Bone marrow (tissue), 2 donors: ENCODE results near the gene DIPK2B.

Source experiments
- DNase-seq, 2 donors: peaks; one replicate each; lab custom pipeline; 2025; lab: John Stamatoyannopoulos, UW

Gene DIPK2B, protein sequence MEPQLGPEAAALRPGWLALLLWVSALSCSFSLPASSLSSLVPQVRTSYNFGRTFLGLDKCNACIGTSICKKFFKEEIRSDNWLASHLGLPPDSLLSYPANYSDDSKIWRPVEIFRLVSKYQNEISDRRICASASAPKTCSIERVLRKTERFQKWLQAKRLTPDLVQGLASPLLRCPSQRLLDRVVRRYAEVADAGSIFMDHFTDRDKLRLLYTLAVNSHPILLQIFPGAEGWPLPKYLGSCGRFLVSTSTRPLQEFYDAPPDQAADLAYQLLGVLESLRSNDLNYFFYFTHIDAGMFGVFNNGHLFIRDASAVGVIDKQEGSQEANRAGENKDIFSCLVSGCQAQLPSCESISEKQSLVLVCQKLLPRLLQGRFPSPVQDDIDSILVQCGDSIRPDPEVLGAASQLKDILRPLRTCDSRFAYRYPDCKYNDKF

DNA sequence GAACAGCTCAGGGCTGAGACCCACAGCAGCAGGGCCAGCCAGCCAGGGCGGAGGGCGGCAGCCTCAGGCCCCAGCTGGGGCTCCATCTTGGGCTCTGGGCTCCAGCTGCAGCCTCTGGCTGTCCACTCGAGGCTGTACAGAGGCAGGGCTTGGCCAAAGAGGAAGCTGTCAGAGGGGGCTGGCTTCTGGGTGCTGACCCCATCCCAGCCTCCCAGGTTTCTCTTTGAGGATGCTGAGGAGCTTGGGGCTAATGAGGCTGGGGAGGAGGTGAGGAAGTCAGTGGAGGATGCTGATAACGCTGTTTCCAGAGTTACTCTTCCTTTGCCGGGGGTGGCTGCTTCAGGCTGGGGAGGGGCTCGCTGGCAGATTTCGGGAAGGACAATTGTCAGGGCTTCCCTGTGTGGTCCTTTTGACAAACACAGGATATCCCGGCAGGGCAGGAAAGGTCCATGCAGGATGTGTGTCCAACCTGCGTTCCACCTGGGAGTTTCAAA, at the start of gene DIPK2B:
Gene DIPK2B, minus strand, starts transcription at position 136 of the 494 bp plus-strand sequence. Its CDS starts 50 bp downstream, at position 86.
- no peak for DNase-seq

DNA sequence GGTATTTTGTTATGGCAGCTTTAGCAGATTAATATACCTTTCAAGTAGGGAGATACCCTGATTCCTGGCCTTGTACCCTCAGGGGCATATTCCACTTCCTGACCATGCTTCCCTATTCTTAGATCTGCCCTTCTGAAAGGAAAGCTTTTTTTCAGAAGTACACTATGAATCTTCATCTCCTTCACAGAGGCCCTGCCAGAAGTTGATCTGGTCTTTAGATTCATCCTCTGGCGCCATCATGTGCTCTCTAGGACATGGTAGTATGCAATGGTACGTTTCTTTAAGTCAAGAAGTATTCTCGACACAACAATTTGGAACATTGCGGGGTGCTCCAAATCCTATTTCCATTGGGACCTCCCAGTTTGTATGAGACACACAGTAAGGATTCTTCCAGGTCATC, 39.6 kb upstream of the DIPK2B start:
- no peak for DNase-seq

DNA sequence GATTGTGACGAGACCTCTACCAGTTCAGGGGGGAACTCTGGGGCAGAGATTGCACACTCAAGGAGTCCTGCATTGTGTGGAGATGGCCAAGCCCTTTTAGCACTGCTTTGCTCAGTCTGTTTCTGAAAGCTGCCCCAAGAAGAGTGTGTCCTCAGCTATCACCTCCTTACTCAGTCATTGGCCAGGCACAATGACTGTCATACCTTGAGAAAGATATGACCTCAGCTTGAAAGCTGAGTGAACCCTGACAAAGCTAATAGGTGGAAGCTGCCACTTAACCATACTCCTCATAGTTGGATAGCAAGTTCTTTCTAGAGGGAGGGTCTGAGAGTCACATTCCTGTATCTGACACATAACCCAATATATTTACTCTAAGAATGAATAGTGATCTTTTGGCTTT, 37.8 kb upstream of the DIPK2B start:
- DNase-seq = no peak

DNA sequence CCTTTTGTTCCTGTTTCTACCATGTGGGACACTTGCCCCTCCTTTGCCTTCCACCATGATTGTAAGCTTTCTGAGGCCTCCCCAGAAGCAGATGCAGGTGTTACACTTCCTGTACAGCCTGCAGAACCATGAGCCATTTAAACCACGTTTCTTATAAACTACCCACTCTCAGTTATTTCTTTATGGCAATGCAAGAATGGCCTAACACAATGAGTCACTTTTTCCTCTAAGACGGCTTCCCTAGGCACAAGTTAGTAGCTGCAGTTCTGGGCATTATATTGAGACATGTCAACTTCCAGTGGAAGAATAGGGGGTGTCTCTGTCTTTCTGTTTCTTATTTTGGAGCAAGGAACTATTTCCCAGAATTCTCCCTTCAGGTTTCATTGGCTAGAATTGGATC, 32.9 kb upstream of the DIPK2B start:
- DNase-seq = no peak

DNA sequence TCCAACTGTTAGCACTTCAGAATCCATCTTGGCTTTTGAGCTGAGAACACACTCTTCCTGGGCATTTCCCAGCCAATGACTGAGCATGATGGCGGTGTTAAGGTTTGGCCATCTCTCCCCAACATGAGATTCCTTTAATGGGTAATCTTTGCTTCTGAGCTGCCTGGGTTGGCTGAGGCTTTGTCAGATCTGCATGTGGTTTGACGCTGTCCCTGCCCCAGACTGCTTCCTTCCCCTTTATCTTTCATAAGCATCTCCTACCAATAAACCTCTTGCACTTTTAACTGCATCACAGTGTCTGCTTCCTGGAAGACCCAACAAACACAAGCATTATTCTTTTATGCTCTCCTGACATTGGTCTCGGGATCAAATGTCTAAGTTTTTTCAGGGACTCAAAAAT, 31.5 kb upstream of the DIPK2B start:
- DNase-seq = peak in 1 of 2 donors; percentile 15

DNA sequence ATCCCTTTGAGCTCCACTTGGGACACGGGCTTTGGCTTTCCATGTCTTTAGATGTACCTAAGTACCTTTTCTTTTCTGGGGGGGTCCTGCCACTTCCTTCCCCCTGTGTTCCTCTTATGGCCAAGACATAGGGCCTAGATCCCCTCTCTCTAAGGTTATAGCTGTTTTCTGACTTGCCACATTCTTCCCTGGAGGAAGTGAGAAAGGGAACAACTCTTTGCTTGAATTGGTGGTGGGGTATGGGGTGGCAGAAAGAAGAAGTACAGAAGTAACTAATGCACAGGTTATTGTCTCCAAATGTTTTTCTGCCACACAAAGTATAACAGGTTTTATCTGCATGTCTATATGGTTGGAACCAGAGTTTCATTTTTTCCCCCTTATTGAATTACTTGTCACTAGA, 29.7 kb upstream of the DIPK2B start:
- DNase-seq = peak in 1 of 2 donors; percentile 27

DNA sequence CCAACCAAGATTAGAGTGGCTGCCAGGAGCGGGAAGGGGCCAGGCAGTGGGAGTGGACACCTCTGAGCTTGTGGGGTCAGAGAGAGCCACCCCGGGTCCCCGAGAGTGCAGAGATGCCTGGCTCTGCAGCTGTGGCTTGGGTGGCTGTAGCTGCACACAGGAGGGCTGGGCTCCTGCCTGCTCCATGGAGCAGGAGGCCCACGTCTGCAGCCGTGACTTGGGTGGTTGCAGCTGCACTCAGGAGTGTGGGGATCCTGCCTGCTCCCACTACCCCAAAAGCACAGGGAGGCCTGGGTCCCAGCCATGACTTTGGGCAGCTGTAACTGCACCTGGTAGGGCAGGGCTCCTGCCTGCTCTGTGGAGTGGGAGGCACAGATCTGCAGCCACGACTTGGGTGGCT, 28.7 kb upstream of the DIPK2B start:
- DNase-seq = no peak

DNA sequence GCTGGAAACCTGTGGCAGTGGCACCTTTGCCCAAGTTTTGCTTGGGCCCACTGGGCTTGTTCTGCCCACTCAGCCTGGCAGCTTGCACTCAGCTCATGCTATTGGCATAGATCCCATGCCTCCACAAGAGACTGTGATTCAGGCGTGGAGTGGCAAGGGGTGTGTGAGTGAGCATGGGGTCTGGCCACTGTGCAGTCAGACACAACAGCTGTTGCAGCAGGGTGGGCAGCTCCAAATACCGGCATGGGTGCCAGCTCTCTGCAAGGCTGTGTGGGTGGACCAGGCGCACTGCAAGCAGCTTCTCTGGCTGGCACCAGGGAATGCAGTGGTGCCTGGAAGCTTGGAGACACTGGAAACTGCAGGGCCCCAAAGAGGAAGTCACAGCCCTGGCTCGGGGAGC, 27.4 kb upstream of the DIPK2B start:
- no peak for DNase-seq

DNA sequence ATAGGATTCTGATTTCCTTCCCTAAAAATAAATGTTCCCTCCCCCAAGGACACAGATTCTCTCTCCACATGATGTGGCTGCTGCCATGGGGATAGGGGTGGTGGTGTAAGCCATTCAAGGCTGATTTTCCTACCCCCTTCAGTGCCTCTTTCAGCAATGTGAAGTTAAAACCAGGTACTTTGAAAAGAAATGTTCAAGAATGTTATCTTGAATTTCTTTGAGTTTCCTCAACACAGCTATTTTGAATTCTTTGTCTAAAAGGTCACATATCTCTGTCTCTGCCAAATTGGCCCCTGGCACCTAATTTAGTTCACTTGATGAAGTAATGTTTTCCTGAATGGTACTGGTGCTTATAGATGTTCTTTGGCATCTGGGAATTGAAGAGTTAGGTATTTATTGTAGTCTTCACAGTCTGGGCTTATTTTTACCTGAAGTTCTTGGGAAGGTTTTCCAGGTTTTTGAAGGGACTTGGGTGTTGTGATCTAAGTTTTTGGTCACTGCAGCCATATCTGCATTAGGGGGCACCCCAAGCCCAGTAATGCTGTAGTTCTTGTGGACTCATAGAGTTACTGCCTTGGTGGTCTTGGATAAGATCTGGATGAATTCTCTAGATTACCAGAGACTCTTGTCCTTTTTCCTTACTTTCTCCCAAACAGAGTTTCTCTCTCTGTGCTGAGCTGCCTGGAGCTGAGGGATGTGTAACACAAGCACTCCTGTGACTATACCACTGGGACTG, 7.6 kb upstream of the DIPK2B start:
- DNase-seq = no peak

DNA sequence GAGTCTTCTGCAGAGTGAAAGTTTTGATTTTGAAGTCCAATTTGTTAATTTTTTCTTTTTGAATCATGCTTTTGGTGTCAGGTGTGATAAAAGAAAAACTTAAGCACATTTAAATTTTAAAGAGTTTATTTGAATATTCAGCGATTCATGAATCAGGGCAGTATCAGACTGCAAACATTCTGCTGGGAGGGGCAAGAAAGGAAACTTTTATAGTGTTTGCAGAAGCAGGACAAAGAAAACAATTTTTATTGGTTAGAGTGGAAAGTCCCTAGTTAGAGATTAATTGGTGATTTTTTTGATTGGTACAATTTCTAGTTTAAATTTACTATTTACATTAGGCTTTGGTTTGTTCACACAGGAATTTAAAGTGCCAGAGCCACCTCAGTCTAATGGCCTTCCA, 1.5 kb upstream of the DIPK2B start:
- no peak for DNase-seq

DNA sequence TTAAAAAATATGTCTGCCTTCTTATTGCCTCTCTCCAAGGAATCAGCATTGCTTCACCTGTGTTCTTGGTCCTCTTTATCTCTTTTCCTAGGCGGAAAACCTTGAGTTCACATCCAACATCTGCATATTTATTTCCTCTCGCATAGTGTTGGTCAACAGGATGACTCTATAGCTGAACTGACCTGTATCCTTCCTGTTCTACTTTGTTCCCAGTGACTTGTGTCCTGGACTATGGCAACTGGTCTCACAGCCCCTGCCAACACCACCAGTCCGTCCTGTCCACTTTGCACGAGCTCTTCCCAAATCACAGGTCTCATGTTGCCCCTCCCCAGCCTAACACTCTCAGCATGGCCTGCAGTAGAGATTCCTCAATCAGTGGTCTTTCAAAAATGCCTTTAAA, 2.0 kb downstream of the DIPK2B start:
- no peak for DNase-seq

DNA sequence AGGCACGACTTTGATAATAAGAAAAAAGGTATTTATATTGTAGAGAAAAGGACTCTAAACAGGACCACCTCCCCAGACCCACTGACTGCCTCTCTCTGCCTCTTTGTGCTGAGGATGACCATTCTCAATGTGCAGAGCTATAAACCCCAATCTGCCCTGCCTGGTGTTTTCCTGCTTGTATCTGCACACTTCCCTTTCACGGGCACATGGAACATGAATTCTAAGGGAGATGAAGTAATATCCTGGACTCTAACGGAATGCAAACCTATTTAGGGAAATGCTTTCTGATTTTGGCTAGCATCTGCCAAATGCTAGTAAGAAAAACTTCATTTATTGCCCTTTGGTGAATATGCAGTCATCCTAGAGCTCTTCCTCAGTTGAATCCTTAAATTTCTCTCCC, 2.4 kb downstream of the DIPK2B start:
- DNase-seq = no peak

DNA sequence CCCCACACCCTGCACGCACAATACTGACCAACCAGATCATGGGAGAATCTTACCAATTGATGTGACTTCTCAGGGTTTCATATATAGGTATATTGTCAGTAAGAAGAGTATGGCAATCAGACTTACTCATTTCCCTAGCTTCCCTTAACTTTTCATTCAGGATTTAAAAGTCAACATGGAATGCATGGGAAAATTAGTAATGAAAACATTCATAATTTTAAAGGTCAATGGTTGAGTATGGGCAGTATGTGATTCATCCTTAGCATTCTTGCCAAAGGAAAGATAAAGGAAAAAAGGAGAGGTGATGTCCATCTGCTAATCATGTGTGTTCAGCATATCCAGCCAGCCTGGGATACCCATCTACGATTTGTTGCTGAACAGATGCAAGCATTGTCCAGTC, 4.0 kb downstream of the DIPK2B start:
- DNase-seq = no peak

DNA sequence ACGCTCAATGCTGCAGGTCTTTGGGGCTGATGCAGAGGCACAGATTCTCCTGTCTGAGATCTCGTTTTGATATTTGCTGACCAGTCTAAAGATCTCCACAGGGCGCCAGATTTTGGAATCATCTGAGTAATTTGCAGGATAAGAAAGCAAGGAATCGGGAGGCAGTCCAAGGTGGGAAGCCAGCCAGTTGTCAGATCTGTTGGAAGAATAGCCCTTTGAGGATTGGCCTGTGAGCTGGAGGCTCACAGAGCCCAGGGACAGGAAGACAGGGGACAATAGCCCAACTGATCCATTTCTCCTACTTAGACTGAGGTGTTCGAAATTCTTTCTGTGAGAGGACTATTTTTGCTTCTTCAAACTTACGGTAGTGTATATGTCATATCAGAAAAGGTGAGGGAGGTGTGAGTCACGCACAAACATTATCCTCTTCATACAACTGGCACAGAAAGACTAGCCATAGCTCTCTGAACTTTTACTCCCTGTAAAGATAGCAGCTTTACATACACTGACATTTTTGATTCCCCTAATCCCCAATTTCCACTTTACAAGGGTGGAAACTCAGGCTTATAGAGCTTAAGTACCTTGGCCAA, 8.8 kb downstream of the DIPK2B start:
- no peak for DNase-seq

DNA sequence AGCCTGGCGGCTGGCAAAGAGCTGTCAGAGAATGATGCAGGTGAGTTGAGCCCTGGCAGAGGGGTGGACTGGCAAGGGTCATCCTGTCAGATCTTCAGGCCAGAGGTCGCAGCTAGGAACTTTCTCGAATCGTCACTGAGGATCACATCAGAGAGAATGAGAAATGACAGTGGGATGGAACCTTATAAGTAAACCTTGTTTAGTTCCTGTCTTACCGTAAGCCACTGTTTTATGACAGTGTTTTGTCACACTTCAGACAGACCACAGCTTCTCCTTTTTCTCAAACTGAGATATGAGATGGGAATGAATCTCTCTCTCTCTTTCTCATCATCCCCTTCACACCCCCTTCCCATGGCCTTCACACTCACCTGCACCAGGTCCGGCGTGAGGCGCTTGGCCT, 9.3 kb downstream of the DIPK2B start:
- peak in 1 of 2 donors; percentile 2 for DNase-seq

DNA sequence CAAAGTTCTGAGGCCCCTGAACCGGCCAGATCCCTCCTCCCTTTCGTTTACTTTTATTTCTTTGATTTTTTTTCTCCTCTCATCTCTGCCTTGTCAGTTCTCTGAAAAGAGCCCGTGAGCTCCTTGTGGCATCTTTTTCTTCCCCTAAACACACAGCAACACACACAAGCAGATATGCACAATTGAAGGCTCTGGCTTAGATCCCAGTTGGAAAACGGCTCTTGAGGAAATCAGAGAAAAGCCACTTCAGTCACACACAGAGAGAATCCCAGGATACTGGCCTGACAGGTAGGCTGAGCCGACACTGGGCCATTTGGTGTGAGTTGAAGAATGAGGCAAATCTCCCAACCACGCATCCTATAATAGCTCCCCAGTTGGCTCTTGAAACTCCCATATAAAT, 12.9 kb downstream of the DIPK2B start:
- no peak for DNase-seq

DNA sequence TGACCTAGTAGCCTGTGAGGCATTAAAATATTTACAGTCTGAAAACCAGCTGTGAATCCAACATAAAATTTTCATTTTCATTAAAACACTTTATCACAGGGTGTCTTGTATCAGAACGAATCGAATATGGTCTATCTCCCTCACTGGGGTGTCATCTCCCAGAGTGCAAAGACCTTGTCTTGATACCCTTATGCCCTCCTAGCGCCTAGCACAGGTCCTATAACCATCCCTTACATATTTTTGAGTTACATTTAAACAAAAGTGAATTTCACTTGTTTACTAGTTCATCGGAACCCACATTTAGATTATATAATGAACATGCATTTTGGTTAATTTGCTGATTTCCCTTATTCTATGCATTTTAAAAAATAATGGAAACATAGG, 14.0 kb downstream of the DIPK2B start:
- no peak for DNase-seq

DNA sequence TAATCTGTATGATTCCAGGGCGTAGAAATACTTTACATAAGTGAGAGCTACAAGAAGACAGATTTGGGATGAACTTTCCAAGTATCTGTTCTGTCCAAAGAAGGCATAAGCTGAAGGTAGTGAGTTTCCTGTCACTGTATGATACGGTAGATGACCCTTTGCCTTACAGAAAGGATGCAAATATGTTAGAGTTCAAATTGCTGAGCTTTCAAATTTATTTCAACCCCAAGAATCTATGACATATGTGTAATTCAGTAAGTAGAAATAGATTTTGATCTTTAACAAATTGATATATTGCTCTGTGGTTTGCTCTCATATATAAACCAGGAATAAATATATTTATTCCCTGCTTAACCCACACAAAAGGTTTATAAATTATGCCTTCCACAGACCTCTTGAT, 16.5 kb downstream of the DIPK2B start:
- no peak for DNase-seq

DNA sequence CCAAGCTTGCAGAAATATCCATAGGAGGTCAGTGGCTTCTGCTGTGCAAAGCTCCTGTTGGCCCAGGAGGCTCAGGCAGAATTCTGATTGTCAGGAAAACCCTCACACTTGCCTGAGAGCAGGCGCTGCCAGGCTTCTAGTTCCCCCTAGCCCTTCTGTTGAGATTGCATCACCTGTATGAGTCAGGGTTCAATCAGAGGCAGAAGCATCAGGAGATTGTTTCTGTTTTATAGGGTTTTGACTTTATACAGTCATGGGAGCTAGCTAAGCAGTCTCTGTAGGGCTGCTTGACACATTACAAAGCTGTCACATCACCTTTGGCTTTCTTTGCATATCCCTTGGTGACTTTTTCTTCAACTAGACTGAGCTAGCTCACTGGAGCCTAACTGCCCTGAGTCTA, 27.8 kb downstream of the DIPK2B start:
- no peak for DNase-seq

DNA sequence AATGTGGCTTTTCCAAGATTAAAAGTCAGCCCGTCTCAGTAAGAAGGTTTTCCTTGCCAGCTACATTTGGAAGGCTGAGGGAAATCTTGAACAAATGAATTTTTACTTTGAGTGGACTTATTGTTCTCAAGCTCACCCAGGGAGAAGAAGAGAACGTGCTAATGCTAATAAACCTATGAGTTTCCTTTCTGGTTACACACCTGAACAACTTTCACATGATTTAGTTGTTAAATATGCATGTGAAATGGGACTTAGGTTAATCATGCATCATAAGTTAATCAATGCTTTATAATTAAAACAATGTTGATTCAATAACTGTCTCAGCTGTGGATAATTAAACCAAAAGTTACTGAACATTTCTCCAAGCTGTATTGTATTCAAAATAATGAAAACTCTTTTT, 33.9 kb downstream of the DIPK2B start:
- no peak for DNase-seq

DNA sequence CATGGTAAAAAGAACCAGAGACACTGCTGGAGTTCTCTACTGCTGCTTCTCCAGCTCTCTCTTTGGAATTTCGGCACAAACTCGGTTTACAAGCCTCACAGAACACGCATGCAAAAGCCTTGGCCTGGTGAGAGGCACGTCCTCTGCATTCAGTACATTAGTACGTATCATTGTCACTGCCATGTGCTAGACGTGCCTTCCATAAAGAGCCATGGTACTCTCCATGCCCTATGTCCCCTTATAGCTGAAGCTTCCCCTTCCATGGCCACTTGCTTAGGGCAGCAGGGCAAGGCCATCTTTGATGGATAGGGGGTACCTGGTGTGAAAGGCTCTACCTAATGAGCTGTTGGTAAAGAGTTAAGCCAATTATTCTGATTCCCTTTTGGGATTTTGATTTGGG, 35.0 kb downstream of the DIPK2B start:
- no peak for DNase-seq

DNA sequence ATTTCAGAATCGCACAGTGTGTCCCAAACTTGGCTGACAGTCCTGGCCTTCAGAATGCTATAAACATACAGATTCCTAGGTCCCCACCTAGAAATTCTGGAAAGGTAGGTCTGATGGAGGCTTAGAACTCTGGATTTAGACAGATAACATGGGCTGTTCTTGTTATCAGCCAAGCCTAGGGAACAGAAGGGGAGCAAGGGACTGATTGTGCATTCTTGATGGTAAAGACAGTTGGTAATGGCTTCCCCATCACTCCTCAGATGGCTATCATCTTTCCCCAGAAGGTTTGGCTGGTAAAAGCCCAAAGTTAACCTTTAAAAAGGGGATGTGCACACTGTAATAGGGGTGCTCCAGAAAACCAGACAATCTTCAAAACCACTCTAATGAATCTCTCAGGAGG, 35.7 kb downstream of the DIPK2B start:
- no peak for DNase-seq

DNA sequence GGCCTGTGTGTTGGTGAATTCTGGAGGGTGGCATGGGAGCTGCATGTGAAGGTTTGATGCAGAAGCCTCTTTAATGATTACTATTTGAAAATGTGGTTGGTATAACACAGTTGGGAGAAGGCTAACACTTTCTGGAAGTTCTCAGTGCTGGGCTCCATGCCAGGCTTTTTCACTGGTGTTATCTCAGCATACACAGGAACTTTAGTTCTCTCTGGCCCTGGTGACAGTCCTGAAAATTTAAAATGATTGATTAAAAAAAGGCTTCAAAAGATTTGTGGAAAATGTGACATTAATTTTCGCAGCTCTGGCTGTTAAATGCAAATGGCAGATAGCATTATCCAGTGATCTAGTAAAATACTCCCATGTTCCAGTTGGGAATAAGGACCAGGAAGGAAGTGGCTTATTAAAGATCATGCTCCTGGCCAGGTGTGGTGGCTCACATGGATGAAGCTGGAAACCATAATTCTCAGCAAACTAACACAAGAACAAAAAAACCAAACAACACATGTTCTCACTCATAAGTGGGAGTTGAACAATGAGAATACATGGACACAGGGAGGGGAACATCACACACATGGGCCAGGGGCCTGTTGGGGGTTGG, 36.6 kb downstream of the DIPK2B start:
- DNase-seq = no peak
